IMR-90 (cell line): Measurements from ENCODE around the gene ROR2. TPM values are rescaled to one million over a fixed set of nuclear protein-coding genes. Genes with fewer than 3 reads are reported as not detected.

Experiments used
- ATAC-seq: fragments of 200-7000 bp; cut with Tn5 transposase; 2 replicates; pipeline ENCODE4 v1.9.1; 2020; ENCODE audit warnings: low read depth, mild to moderate bottlenecking, moderate library complexity
- BruUV-seq: library from RNA; stranded (reverse); fragments of 400-500 nt; replicated peaks from 2 replicates; lab custom pipeline; 2021; lab: Mats Ljungman, UMichigan
- CTCF ChIA-PET: fragments of 300-600 bp; formaldehyde crosslinking; extraction: SDS; loops from one replicate; lab custom pipeline; 2021; ENCODE audit warnings: antibody characterized with exemption; lab: Yijun Ruan, JAX
- POLR2A ChIA-PET: fragments of 300-600 bp; sonication (Branson Sonifier 250); formaldehyde crosslinking; loops from one replicate; lab custom pipeline; 2022; ENCODE audit warnings: antibody characterized with exemption; ENCODE audit not compliant: unreplicated experiment; lab: Charles Lee
- DNase-seq: peaks from one replicate; pipeline ENCODE4 v3.0.0; 2013
- H2AFZ ChIP-seq: replicated peaks from 2 replicates; pipeline ENCODE3; 2013; ENCODE audit warnings: low read length, mild to moderate bottlenecking; ENCODE audit not compliant: poor library complexity
- H2AK5ac ChIP-seq: 2 replicates; pipeline ENCODE4 v1.6.1; 2013; ENCODE audit warnings: low read depth, low read length, inconsistent platforms
- H2AK9ac ChIP-seq: replicated peaks from 2 replicates; pipeline ENCODE3; 2013; ENCODE audit warnings: mild to moderate bottlenecking, low read depth, low read length, moderate library complexity; ENCODE audit not compliant: poor library complexity
- H2BK120ac ChIP-seq: 2 replicates; pipeline ENCODE4 v1.6.1; 2013; ENCODE audit warnings: low read depth, low read length, inconsistent platforms
- H2BK15ac ChIP-seq: 3 replicates; pipeline ENCODE4 v1.6.1; 2013; ENCODE audit warnings: low read depth, low read length, inconsistent platforms
- H2BK20ac ChIP-seq: 2 replicates; pipeline ENCODE4 v1.6.1; 2013; ENCODE audit warnings: low read depth, mild to moderate bottlenecking, inconsistent platforms, low read length, moderate library complexity
- H2BK5ac ChIP-seq: 2 replicates; pipeline ENCODE4 v1.6.1; 2013; ENCODE audit warnings: mild to moderate bottlenecking, low read depth, low read length, inconsistent platforms; ENCODE audit not compliant: poor library complexity, severe bottlenecking
- H3K14ac ChIP-seq: replicated peaks from 2 replicates; pipeline ENCODE4 v1.6.1; 2013; ENCODE audit warnings: low read depth, low read length, inconsistent platforms
- H3K18ac ChIP-seq: 2 replicates; pipeline ENCODE4 v1.6.1; 2013; ENCODE audit warnings: low read depth, low read length, control low read depth
- H3K23ac ChIP-seq: 2 replicates; pipeline ENCODE4 v1.6.1; 2013; ENCODE audit warnings: low read depth, low read length, inconsistent platforms
- H3K27ac ChIP-seq: 2 replicates; pipeline ENCODE4 v1.5.1; 2013; ENCODE audit warnings: mild to moderate bottlenecking, control low read depth, low read length; ENCODE audit not compliant: insufficient read depth
- H3K27me3 ChIP-seq: 2 replicates; pipeline ENCODE4 v1.6.1; 2013; ENCODE audit warnings: low read length; ENCODE audit not compliant: control insufficient read depth, insufficient read depth
- H3K36me3 ChIP-seq: 2 replicates; pipeline ENCODE4 v1.6.1; 2013; ENCODE audit warnings: low read length, mixed read lengths; ENCODE audit not compliant: control insufficient read depth, insufficient read depth
- H3K4ac ChIP-seq: 2 replicates; pipeline ENCODE4 v1.6.1; 2013; ENCODE audit warnings: low read depth, low read length, inconsistent platforms
- H3K4me1 ChIP-seq: 2 replicates; pipeline ENCODE4 v1.6.1; 2013; ENCODE audit warnings: low read length, mixed read lengths; ENCODE audit not compliant: control insufficient read depth, insufficient read depth
- H3K4me2 ChIP-seq: 2 replicates; pipeline ENCODE4 v1.6.1; 2013; ENCODE audit warnings: low read depth, mild to moderate bottlenecking, control low read depth, low read length, moderate library complexity
- H3K4me3 ChIP-seq: 2 replicates; pipeline ENCODE4 v1.5.1; 2013; ENCODE audit warnings: low read depth, mild to moderate bottlenecking, control low read depth, low read length, moderate library complexity; ENCODE audit not compliant: insufficient read depth
- H3K56ac ChIP-seq: 2 replicates; pipeline ENCODE4 v1.6.1; 2013; ENCODE audit warnings: low read length, inconsistent platforms; ENCODE audit not compliant: insufficient read depth; ENCODE audit errors: extremely low read depth
- H3K79me1 ChIP-seq, 2 experiments: 2 replicates each; pipeline ENCODE4 v1.6.1; 2013; ENCODE audit warnings: low read length in 2 of 2, inconsistent platforms in 1 of 2, low read depth in 1 of 2
- H3K9ac ChIP-seq: 2 replicates; pipeline ENCODE4 v1.6.1; 2013; ENCODE audit warnings: low read depth, low read length, control low read depth
- H3K9me1 ChIP-seq: 2 replicates; pipeline ENCODE4 v1.6.1; 2013; ENCODE audit warnings: low read length, inconsistent platforms; ENCODE audit not compliant: insufficient read depth
- H3K9me3 ChIP-seq: 2 replicates; pipeline ENCODE4 v1.6.1; 2013; ENCODE audit warnings: low read length; ENCODE audit not compliant: control insufficient read depth, insufficient read depth
- H4K20me1 ChIP-seq: 2 replicates; pipeline ENCODE4 v1.6.1; 2013; ENCODE audit warnings: low read length, inconsistent platforms; ENCODE audit not compliant: insufficient read depth
- H4K5ac ChIP-seq: 2 replicates; pipeline ENCODE4 v1.6.1; 2013; ENCODE audit warnings: mild to moderate bottlenecking, low read depth, low read length, control low read depth
- H4K8ac ChIP-seq, 2 experiments: 2 replicates each; pipeline ENCODE4 v1.6.1; 2013; ENCODE audit warnings: low read depth in 2 of 2, low read length in 2 of 2, control low read depth in 1 of 2, inconsistent platforms in 1 of 2
- H4K91ac ChIP-seq: 2 replicates; pipeline ENCODE4 v1.6.1; 2013; ENCODE audit warnings: low read depth, low read length, inconsistent platforms; ENCODE audit not compliant: insufficient read depth
- ELK1 ChIP-seq: fragments of 150-350 bp; IDR thresholded peaks from 2 replicates; pipeline ENCODE4 v1.6.1; 2016; ENCODE audit warnings: low read depth, mild to moderate bottlenecking, low read length, moderate library complexity, borderline replicate concordance
- MAFK ChIP-seq: IDR thresholded peaks from 2 replicates; pipeline ENCODE4 v1.6.1; 2012; ENCODE audit warnings: low read depth, low read length, improper control_type of control experiment
- MAZ ChIP-seq: IDR thresholded peaks from 2 replicates; pipeline ENCODE4 v1.6.1; 2012; ENCODE audit warnings: low read depth, mild to moderate bottlenecking, low read length, improper control_type of control experiment, moderate library complexity, borderline replicate concordance
- RCOR1 ChIP-seq: IDR thresholded peaks from 2 replicates; pipeline ENCODE4 v1.6.1; 2012; ENCODE audit warnings: mild to moderate bottlenecking, low read length, improper control_type of control experiment; ENCODE audit not compliant: insufficient replicate concordance
- RFX5 ChIP-seq: IDR thresholded peaks from 2 replicates; pipeline ENCODE4 v1.8.0; 2012; ENCODE audit warnings: low read depth, mild to moderate bottlenecking, low read length, moderate library complexity
- WGBS, 2 experiments: methylation state at CpG; one replicate each; pipeline versions ENCODE4 v1.1.5 to v1.1.7; 2013; ENCODE audit warnings: missing lambda C conversion rate in 2 of 2; ENCODE audit not compliant: insufficient read length in 1 of 2; ENCODE audit errors: extremely low coverage in 2 of 2; 5-methylcytosine and 5-hydroxymethylcytosine counted together
- dilution Hi-C: fragments of 300-500 bp; cut with HindIII; formaldehyde crosslinking; loops from one replicate; pipeline ENCODE4 v1.14.3; 2018; ENCODE audit warnings: low sequenced_read_pairs; ENCODE audit not compliant: unreplicated experiment
- in situ Hi-C: fragments of 300-500 bp; cut with MboI; formaldehyde crosslinking; loops from 3 replicates; pipeline ENCODE4 v1.14.3; 2019; ENCODE audit warnings: low sequenced_read_pairs, inconsistent platforms, mixed read lengths
- intact Hi-C: fragments of 100-400 bp; cut with micrococcal nuclease; formaldehyde crosslinking; loops from 2 replicates; pipeline ENCODE4 v1.10.0; 2022
- polyA plus RNA-seq, 3 experiments: library from polyadenylated mRNA; depleted of rRNA; stranded (reverse); fragments of >200 nt; gene quantifications; 2 replicates each; pipeline ENCODE4 v1.2.3, GENCODE V29; 2012; ENCODE audit warnings: low replicate concordance in 1 of 3
- total RNA-seq: library from RNA; depleted of rRNA; stranded (reverse); fragments of >200 nt; gene quantifications from 2 replicates; pipeline ENCODE4 v1.2.3, GENCODE V29; 2012

Gene ROR2
- total and polyA plus RNA-seq, 2 of the 4 experiments (the other 2 are of a cell fraction): 2.3 to 4.8 TPM

GRCh38 chr9:91972711-91973110 is 22.7 kb upstream of the ROR2 start:
- no peaks in the 10 kb centered on the region for H3K4me1 ChIP-seq
- POLR2A ChIA-PET: no interaction called here
- no TSS peak for BruUV-seq

More at GRCh38 chr9:91972711-91973110, 22.7 kb upstream of the ROR2 start:
- CTCF ChIA-PET: no interaction called here
- Histone ChIP-seq H4K91ac (no peak overlapping the region), H3K9me3 (no peaks in the 10 kb centered on the region), H3K4me2 (no peak overlapping the region), H4K8ac (no peak overlapping the region), H4K20me1 (no peaks in the 10 kb centered on the region), H2AK5ac (no peak overlapping the region), H3K9ac (no peak overlapping the region), H3K56ac (no peak overlapping the region), H3K27ac (no peak overlapping the region), H3K79me1 (no peaks in the 10 kb centered on the region), H2AK9ac (no peak overlapping the region), H3K36me3 (no peaks in the 10 kb centered on the region), H2AFZ (no peak overlapping the region), H3K23ac (no peak overlapping the region), H3K18ac (no peak overlapping the region), H3K4me3 (no peak overlapping the region), H3K4ac (no peak overlapping the region), H3K27me3 (peaks cover 4% of the 10 kb centered on the region), H2BK5ac (no peak overlapping the region), H3K9me1 (no peaks in the 10 kb centered on the region), H2BK15ac (no peak overlapping the region), H4K5ac (no peak overlapping the region), H2BK20ac (no peak overlapping the region), H2BK120ac (no peak overlapping the region), H3K14ac (no peak overlapping the region)
- dilution Hi-C loops: no loop called here
- intact Hi-C loops: no loop called here
- ATAC-seq (no peak), DNase-seq (no peak)
- no CpG with 5 or more reads among the region's 2 CpGs for WGBS, 2 experiments
- TF ChIP-seq RCOR1: no peak
- TF ChIP-seq RFX5: no peak
- TF ChIP-seq ELK1: no peak
- no peak for TF ChIP-seq MAFK
- no peak for TF ChIP-seq MAZ
- in situ Hi-C loops: no loop called here
